H1 (cell line): ENCODE results near the gene ANK3. TPM values are rescaled to one million over a fixed set of nuclear protein-coding genes. Genes with fewer than 3 reads are reported as not detected.
A peak's percentile ranks its signal among the peaks of the same experiment; 100 is the strongest.

Source experiments
- CTCF ChIA-PET: fragments of 300-600 bp; sonication (Branson Sonifier 250); formaldehyde crosslinking; loops from one replicate; lab custom pipeline; 2021; ENCODE audit not compliant: partially characterized antibody; lab: Charles Lee
- POLR2A ChIA-PET: fragments of 300-600 bp; sonication (Branson Sonifier 250); formaldehyde crosslinking; loops from one replicate; lab custom pipeline; 2021; ENCODE audit warnings: inconsistent platforms; ENCODE audit not compliant: partially characterized antibody; lab: Charles Lee
- DNase-seq, 2 experiments: peaks; one replicate each; pipeline versions ENCODE4 v3.0.0 to v3.0.0-alpha.2; 2010 to 2022; ENCODE audit warnings: low spot score in 2 of 2, low read depth in 1 of 2, mixed read lengths in 1 of 2
- FAIRE-seq: peaks from 2 replicates; lab custom pipeline; 2011; peaks lifted over from hg19 to GRCh38; lab: Jason Lieb, UNC
- H2AFZ ChIP-seq: 2 replicates; pipeline ENCODE4 v1.8.1; 2012; ENCODE audit warnings: low read length, inconsistent platforms
- H2AK5ac ChIP-seq: 2 replicates; pipeline ENCODE4 v1.6.1; 2013; ENCODE audit warnings: low read depth, low read length
- H2BK120ac ChIP-seq: replicated peaks from 2 replicates; pipeline ENCODE3; 2013; ENCODE audit warnings: low read depth, low read length, inconsistent platforms
- H2BK12ac ChIP-seq: 2 replicates; pipeline ENCODE4 v1.6.1; 2013; ENCODE audit warnings: low read depth, low read length
- H2BK15ac ChIP-seq: 2 replicates; pipeline ENCODE4 v1.6.1; 2013; ENCODE audit warnings: low read length
- H2BK20ac ChIP-seq: 2 replicates; pipeline ENCODE4 v1.6.1; 2013; ENCODE audit warnings: low read length
- H2BK5ac ChIP-seq: 2 replicates; pipeline ENCODE4 v1.6.1; 2013; ENCODE audit warnings: low read depth, low read length
- H3K14ac ChIP-seq: 2 replicates; pipeline ENCODE4 v1.6.1; 2013; ENCODE audit warnings: inconsistent platforms; ENCODE audit not compliant: insufficient read length
- H3K18ac ChIP-seq: 2 replicates; pipeline ENCODE4 v1.6.1; 2013; ENCODE audit warnings: low read length; ENCODE audit errors: extremely low read depth
- H3K23ac ChIP-seq: 2 replicates; pipeline ENCODE4 v1.6.1; 2013; ENCODE audit warnings: inconsistent platforms; ENCODE audit not compliant: insufficient read length
- H3K23me2 ChIP-seq: 2 replicates; pipeline ENCODE4 v1.6.1; 2013; ENCODE audit warnings: low read depth, low read length
- H3K27ac ChIP-seq: 2 replicates; pipeline ENCODE4 v1.6.1; 2011; ENCODE audit warnings: low read depth, low read length, inconsistent platforms
- H3K27me3 ChIP-seq, 4 experiments: replicated peaks in 1 of 4; 1 replicate in 1 of 4; 2 replicates in 3 of 4; pipeline versions ENCODE4 v1.6.1 to v1.8.1; 2011 to 2013; ENCODE audit warnings: low read length in 3 of 4, mild to moderate bottlenecking in 3 of 4, inconsistent platforms in 2 of 4, mixed read lengths in 2 of 4, moderate library complexity in 1 of 4; ENCODE audit not compliant: control insufficient read depth in 3 of 4, insufficient read depth in 3 of 4; ENCODE audit errors: extremely low read depth in 1 of 4
- H3K36me3 ChIP-seq, 4 experiments: 2 replicates each; pipeline versions ENCODE4 v1.6.1 to v1.8.1; 2011 to 2013; ENCODE audit warnings: mild to moderate bottlenecking in 4 of 4, low read length in 3 of 4, moderate library complexity in 2 of 4, control low read depth in 1 of 4, inconsistent platforms in 1 of 4; ENCODE audit not compliant: insufficient read depth in 4 of 4, control insufficient read depth in 2 of 4
- H3K4ac ChIP-seq: replicated peaks from 2 replicates; pipeline ENCODE3; 2013; ENCODE audit warnings: low read length, low read depth, mixed read lengths, inconsistent platforms; ENCODE audit not compliant: insufficient read length
- H3K4me1 ChIP-seq, 4 experiments: replicated peaks in 1 of 4; 1 replicate in 1 of 4; 2 replicates in 3 of 4; pipeline versions ENCODE4 v1.6.1 to v1.8.1; 2011 to 2013; ENCODE audit warnings: low read length in 3 of 4, inconsistent platforms in 2 of 4, mixed read lengths in 1 of 4; ENCODE audit not compliant: insufficient read depth in 4 of 4, control insufficient read depth in 3 of 4
- H3K4me2 ChIP-seq, 2 experiments: 2 replicates each; pipeline versions ENCODE4 v1.6.1 to v1.8.1; 2011 to 2013; ENCODE audit warnings: low read depth in 2 of 2, low read length in 2 of 2, control low read depth in 1 of 2, inconsistent platforms in 1 of 2, mild to moderate bottlenecking in 1 of 2; ENCODE audit not compliant: insufficient read depth in 1 of 2
- H3K4me3 ChIP-seq, 4 experiments: fragments of 200-600, 300-600 bp in 1 of 4; sonication (generic), shearing (Covaris generic), sonication (Bioruptor Twin) in 1 of 4; 2 replicates each; pipeline versions ENCODE4 v1.5.1 to v1.8.1; 2011 to 2016; ENCODE audit warnings: low read length in 4 of 4, low read depth in 3 of 4, control low read depth in 2 of 4, inconsistent platforms in 2 of 4, mild to moderate bottlenecking in 2 of 4, mixed read lengths in 1 of 4, moderate library complexity in 1 of 4; ENCODE audit not compliant: insufficient read depth in 2 of 4; ENCODE audit errors: extremely low read depth in 1 of 4
- H3K56ac ChIP-seq: replicated peaks from 2 replicates; pipeline ENCODE3; 2013; ENCODE audit warnings: low read depth, mild to moderate bottlenecking, mixed read lengths, low read length, inconsistent platforms; ENCODE audit not compliant: insufficient read length
- H3K79me1 ChIP-seq: 2 replicates; pipeline ENCODE4 v1.6.1; 2013; ENCODE audit warnings: low read depth, low read length, control low read depth
- H3K79me2 ChIP-seq, 2 experiments: 2 replicates each; pipeline versions ENCODE4 v1.6.1 to v1.8.1; 2012 to 2013; ENCODE audit warnings: low read length in 2 of 2, mild to moderate bottlenecking in 2 of 2, inconsistent platforms in 1 of 2; ENCODE audit not compliant: insufficient read depth in 2 of 2, control insufficient read depth in 1 of 2
- H3K9ac ChIP-seq, 4 experiments: replicated peaks in 1 of 4; 1 replicate in 1 of 4; 2 replicates in 3 of 4; pipeline versions ENCODE4 v1.6.1 to v1.8.1; 2011 to 2013; ENCODE audit warnings: low read depth in 3 of 4, low read length in 3 of 4, control low read depth in 2 of 4, mild to moderate bottlenecking in 2 of 4, moderate library complexity in 2 of 4, inconsistent platforms in 1 of 4; ENCODE audit errors: extremely low read depth in 1 of 4
- H3K9me3 ChIP-seq, 2 experiments: 2 replicates each; pipeline versions ENCODE4 v1.6.1 to v1.8.1; 2012 to 2013; ENCODE audit warnings: mild to moderate bottlenecking in 2 of 2, moderate library complexity in 2 of 2, control low read depth in 1 of 2, inconsistent platforms in 1 of 2, low read depth in 1 of 2, low read length in 1 of 2, mixed read lengths in 1 of 2; ENCODE audit not compliant: insufficient read depth in 2 of 2
- H4K20me1 ChIP-seq, 2 experiments: replicated peaks in 1 of 2; 2 replicates each; pipeline versions ENCODE3 to v1.8.1; 2011 to 2013; ENCODE audit warnings: inconsistent platforms in 2 of 2, low read length in 2 of 2, mild to moderate bottlenecking in 1 of 2; ENCODE audit not compliant: insufficient read depth in 2 of 2, control insufficient read depth in 1 of 2
- H4K5ac ChIP-seq: 2 replicates; pipeline ENCODE4 v1.6.1; 2013; ENCODE audit warnings: low read length, low read depth, mixed read lengths, inconsistent platforms; ENCODE audit not compliant: insufficient read length
- H4K8ac ChIP-seq: 2 replicates; pipeline ENCODE4 v1.8.0; 2013; ENCODE audit warnings: mild to moderate bottlenecking, moderate library complexity, low read length, inconsistent platforms; ENCODE audit not compliant: insufficient read depth; ENCODE audit errors: extremely low read depth
- H4K91ac ChIP-seq: replicated peaks from 2 replicates; pipeline ENCODE3; 2013; ENCODE audit warnings: low read length, mixed read lengths, inconsistent platforms; ENCODE audit not compliant: insufficient read length
- BCL11A ChIP-seq, 2 experiments: IDR thresholded peaks; one replicate each; pipeline ENCODE4 v1.6.1; 2011; ENCODE audit warnings: low read depth in 2 of 2, low read length in 2 of 2, mild to moderate bottlenecking in 2 of 2
- CHD2 ChIP-seq: IDR thresholded peaks from 2 replicates; pipeline ENCODE4 v1.6.1; 2012; ENCODE audit warnings: low read length, improper control_type of control experiment
- FOSL1 ChIP-seq: IDR thresholded peaks from 2 replicates; pipeline ENCODE4 v1.6.1; 2011; ENCODE audit warnings: mild to moderate bottlenecking, low read depth, low read length, moderate library complexity; ENCODE audit not compliant: insufficient read depth
- KDM1A ChIP-seq: fragments of 200-600, 300-600 bp; sonication (generic); IDR thresholded peaks from 2 replicates; pipeline ENCODE4 v1.7.1; 2016; ENCODE audit warnings: mild to moderate bottlenecking, low read length, borderline replicate concordance
- NANOG ChIP-seq: IDR thresholded peaks from 2 replicates; pipeline ENCODE4 v1.6.1; 2011; ENCODE audit warnings: low read length, low read depth, mild to moderate bottlenecking, inconsistent platforms; ENCODE audit not compliant: insufficient read depth, poor library complexity, severe bottlenecking
- RAD21 ChIP-seq, 2 experiments: IDR thresholded peaks in 1 of 2; conservative IDR thresholded peaks in 1 of 2; 2 replicates each; pipeline ENCODE4 v1.6.1; 2011; ENCODE audit warnings: low read depth in 2 of 2, low read length in 2 of 2, improper control_type of control experiment in 1 of 2, inconsistent platforms in 1 of 2, mild to moderate bottlenecking in 1 of 2, moderate library complexity in 1 of 2
- SIX5 ChIP-seq: IDR thresholded peaks from 2 replicates; pipeline ENCODE4 v1.6.1; 2011; ENCODE audit warnings: mild to moderate bottlenecking, low read depth, low read length
- WGBS, 2 experiments: shearing (Covaris generic) in 1 of 2; methylation state at CpG; one replicate each; pipeline versions ENCODE4 v1.1.6 to v1.1.7; 2013 to 2015; ENCODE audit warnings: low lambda C conversion rate in 2 of 2, mixed read lengths in 2 of 2, inconsistent platforms in 1 of 2, low coverage in 1 of 2, missing lambda C conversion rate in 1 of 2; ENCODE audit not compliant: insufficient replicate concordance in 2 of 2, insufficient coverage in 1 of 2, insufficient read length in 1 of 2; ENCODE audit errors: extremely low coverage in 1 of 2, missing lambda C conversion rate in 1 of 2; 5-methylcytosine and 5-hydroxymethylcytosine counted together
- polyA plus RNA-seq, 7 experiments: library from polyadenylated mRNA; depleted of rRNA in 3 of 7; stranded (reverse) in 5 of 7; unstranded in 2 of 7; fragments of >200 nt in 5 of 7; fragments of 200-250 nt in 2 of 7; gene quantifications; 1 replicate in 5 of 7; 2 replicates in 1 of 7; 4 replicates in 1 of 7; pipeline versions ENCODE4 v1.2.1 to v1.2.3, GENCODE V29; 2011 to 2013; ENCODE audit warnings: missing spikeins in 2 of 7, mixed read lengths in 2 of 7
- total RNA-seq: library from RNA; stranded (reverse); fragmentation: NEBNext Ultra II Directional; extraction: Animal tissue kit (Norgen Biotek cat#: 25700); gene quantifications from 2 replicates; pipeline ENCODE4 v1.2.1, GENCODE V29; 2021
- TF ChIP-seq, protein P1 (sequence below), 3 experiments: IDR thresholded peaks; 1 replicate in 2 of 3; 2 replicates in 1 of 3; pipeline versions ENCODE4 v1.5.1 to v1.6.1; 2011; ENCODE audit warnings: low read length in 3 of 3, mild to moderate bottlenecking in 3 of 3, inconsistent platforms in 2 of 3, low read depth in 1 of 3, moderate library complexity in 1 of 3; ENCODE audit not compliant: insufficient read depth in 1 of 3; ENCODE audit errors: control extremely low read depth in 1 of 3
- TF ChIP-seq, protein P2 (sequence below): IDR thresholded peaks from 2 replicates; pipeline ENCODE4 v1.6.1; 2011; ENCODE audit warnings: low read length, improper control_type of control experiment

The ANK3 gene
- total and polyA plus RNA-seq, 2 of the 8 experiments (the other 6 are each of a cell fraction or from before 2014, with no cell fraction given) = 18.1 to 67.9 TPM

- FAIRE-seq = no peak
- Histone ChIP-seq H2BK20ac (no peak overlapping the region), H3K27ac (no peak overlapping the region), H2AK5ac (no peak overlapping the region), H3K56ac (no peak overlapping the region), H3K4me2 (no peak overlapping the region), H3K4me1 (no peaks in the 10 kb centered on the region), H2AFZ (no peak overlapping the region), H2BK120ac (no peak overlapping the region), H2BK12ac (no peak overlapping the region), H3K4ac (no peak overlapping the region), H3K9me3 (no peaks in the 10 kb centered on the region), H4K20me1 (no peaks in the 10 kb centered on the region), H3K9ac (no peak overlapping the region), H3K23ac (no peak overlapping the region), H3K23me2 (no peaks in the 10 kb centered on the region), H2BK15ac (no peak overlapping the region), H3K27me3 (no peaks in the 10 kb centered on the region), H3K79me2 (no peaks in the 10 kb centered on the region), H4K8ac (no peak overlapping the region), H3K4me3 (no peak overlapping the region), H3K14ac (no peak overlapping the region), H3K79me1 (no peaks in the 10 kb centered on the region), H3K18ac (no peak overlapping the region), H4K5ac (no peak overlapping the region), H4K91ac (no peak overlapping the region), H3K36me3 (no peaks in the 10 kb centered on the region), H2BK5ac (no peak overlapping the region)
- WGBS, 2 experiments = 78% methylated on average over 1 of the region's 1 CpG; no CpG with 5 or more reads in 1 of the 2 experiments
- ChIA-PET CTCF (interaction anchor here (0.8 to 11.2 kb wide), 18 partner anchors 9 to 578 kb away, joined by 3 to 151 read pairs (median 4); no protein-coding TSS in a partner anchor), POLR2A (no interaction called here)
- DNase-seq = no peak
- TF ChIP-seq NANOG (no peak), RAD21 (IDR thresholded peaks at IDR 0.05 in 1 of 2, conservative IDR thresholded peaks at IDR 0.05 in 1 of 2; ENCODE audit: low read depth in 2 of 2, low read length in 2 of 2) (peak; percentile 42 to 55), CHD2 (no peak), KDM1A (no peak), FOSL1 (no peak), BCL11A (IDR thresholded peaks at IDR 0.05; ENCODE audit: low read depth in 2 of 2, low read length in 2 of 2) (no peak), SIX5 (no peak)
- TF ChIP-seq, protein P1, sequence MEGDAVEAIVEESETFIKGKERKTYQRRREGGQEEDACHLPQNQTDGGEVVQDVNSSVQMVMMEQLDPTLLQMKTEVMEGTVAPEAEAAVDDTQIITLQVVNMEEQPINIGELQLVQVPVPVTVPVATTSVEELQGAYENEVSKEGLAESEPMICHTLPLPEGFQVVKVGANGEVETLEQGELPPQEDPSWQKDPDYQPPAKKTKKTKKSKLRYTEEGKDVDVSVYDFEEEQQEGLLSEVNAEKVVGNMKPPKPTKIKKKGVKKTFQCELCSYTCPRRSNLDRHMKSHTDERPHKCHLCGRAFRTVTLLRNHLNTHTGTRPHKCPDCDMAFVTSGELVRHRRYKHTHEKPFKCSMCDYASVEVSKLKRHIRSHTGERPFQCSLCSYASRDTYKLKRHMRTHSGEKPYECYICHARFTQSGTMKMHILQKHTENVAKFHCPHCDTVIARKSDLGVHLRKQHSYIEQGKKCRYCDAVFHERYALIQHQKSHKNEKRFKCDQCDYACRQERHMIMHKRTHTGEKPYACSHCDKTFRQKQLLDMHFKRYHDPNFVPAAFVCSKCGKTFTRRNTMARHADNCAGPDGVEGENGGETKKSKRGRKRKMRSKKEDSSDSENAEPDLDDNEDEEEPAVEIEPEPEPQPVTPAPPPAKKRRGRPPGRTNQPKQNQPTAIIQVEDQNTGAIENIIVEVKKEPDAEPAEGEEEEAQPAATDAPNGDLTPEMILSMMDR (IDR thresholded peaks at IDR 0.05; ENCODE audit: control extremely low read depth in 1 of 3, insufficient read depth in 1 of 3, low read depth in 1 of 3, low read length in 3 of 3) = peak in 2 of 3 experiments; percentile 49 to 63; a peak in 2 of 4 replicates
- TF ChIP-seq, protein P2, sequence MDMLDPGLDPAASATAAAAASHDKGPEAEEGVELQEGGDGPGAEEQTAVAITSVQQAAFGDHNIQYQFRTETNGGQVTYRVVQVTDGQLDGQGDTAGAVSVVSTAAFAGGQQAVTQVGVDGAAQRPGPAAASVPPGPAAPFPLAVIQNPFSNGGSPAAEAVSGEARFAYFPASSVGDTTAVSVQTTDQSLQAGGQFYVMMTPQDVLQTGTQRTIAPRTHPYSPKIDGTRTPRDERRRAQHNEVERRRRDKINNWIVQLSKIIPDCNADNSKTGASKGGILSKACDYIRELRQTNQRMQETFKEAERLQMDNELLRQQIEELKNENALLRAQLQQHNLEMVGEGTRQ = no peak
Measured at GRCh38 chr10:60203993-60204618, 185.6 kb downstream of the ANK3 start.
